Glutamatergic neuron (in vitro differentiated cells): ENCODE data around the gene UBAC2. TPM values are rescaled to one million over a fixed set of nuclear protein-coding genes. Genes with fewer than 3 reads are reported as not detected.

Source experiments
- DNase-seq: peaks from one replicate; pipeline ENCODE4 v3.0.0; 2022
- H3K27ac Mint-ChIP-seq: one replicate; pipeline ENCODE4 v1.8.0; 2020; ENCODE audit warnings: mild to moderate bottlenecking, mixed read lengths, inconsistent platforms; ENCODE audit not compliant: unreplicated experiment
- H3K27me3 Mint-ChIP-seq: one replicate; pipeline ENCODE4 v1.8.0; 2020; ENCODE audit warnings: mild to moderate bottlenecking, moderate library complexity, mixed read lengths, inconsistent platforms; ENCODE audit not compliant: unreplicated experiment
- H3K36me3 Mint-ChIP-seq: one replicate; pipeline ENCODE4 v1.8.0; 2020; ENCODE audit warnings: mild to moderate bottlenecking, mixed read lengths, inconsistent platforms; ENCODE audit not compliant: unreplicated experiment
- H3K4me1 Mint-ChIP-seq: one replicate; pipeline ENCODE4 v1.8.0; 2020; ENCODE audit warnings: mild to moderate bottlenecking, low read depth, mixed read lengths, inconsistent platforms; ENCODE audit not compliant: unreplicated experiment
- H3K4me3 Mint-ChIP-seq: one replicate; pipeline ENCODE4 v1.8.0; 2020; ENCODE audit warnings: mild to moderate bottlenecking, mixed read lengths, inconsistent platforms; ENCODE audit not compliant: unreplicated experiment
- H3K9me3 Mint-ChIP-seq: one replicate; pipeline ENCODE4 v1.8.0; 2020; ENCODE audit warnings: mild to moderate bottlenecking, moderate library complexity, mixed read lengths, inconsistent platforms; ENCODE audit not compliant: unreplicated experiment
- total RNA-seq: library from RNA; stranded (reverse); fragmentation: NEBNext Ultra II Directional; extraction: Animal tissue kit (Norgen Biotek cat#: 25700); gene quantifications from one replicate; pipeline ENCODE4 v1.2.1, GENCODE V29; 2021; ENCODE audit not compliant: unreplicated experiment
- TF ChIP-seq, protein P1 (sequence below): fragments of 200-600 bp; sonication (generic); IDR thresholded peaks from one replicate; pipeline ENCODE4 v1.5.0; 2021; ENCODE audit not compliant: partially characterized antibody, unreplicated experiment

UBAC2 gene
- total RNA-seq, 1 donor from 2014 or later = 33.3 TPM

DNA sequence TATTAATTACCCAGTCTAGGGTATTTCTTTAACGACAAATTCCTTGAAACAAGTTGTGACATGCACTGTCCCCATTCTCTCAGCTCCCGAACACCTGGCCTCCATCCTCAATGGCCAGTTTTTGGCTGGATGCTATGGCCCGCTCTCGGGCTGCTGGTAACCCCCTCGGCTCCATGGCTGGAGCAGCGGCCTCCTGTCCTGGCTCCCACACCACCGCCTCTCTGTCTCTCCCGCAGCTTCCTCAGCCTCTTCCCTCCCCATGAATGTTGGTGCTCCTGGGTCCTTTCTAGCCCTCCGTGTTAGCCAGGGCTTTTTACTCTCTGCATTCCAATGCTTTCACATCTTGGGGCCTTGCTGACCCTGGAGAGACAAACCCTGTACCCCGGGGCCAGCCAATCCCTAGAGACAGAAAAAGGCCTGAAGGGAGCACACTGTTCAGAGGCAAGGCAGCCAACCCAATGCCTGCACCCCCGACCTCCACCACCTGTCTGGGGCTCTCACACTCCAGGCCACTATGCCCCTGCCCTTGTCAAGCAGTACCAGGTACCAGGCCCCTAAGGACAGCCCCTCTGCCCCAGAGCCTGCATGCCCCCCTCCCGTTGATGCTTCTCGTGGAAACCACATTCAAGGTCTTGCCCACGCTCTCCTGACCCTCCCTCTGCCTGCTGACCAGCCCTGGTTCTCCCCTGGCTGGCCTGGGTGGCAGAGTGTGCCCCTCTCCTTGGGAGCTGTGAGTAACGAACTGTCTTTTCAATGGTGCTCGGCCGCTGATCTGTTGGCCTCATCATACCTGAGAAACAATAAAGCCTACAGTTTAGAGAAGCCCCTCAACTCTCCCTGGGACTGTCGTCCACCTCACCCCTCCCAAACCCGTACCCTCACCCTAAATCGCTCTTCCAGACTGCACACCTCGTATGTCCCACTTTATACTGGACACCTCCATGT lies 193.4 kb downstream of the UBAC2 start:
- no peak for DNase-seq
- Mint-ChIP-seq H3K4me1 (no peaks in the 10 kb centered on the region), H3K27ac (no peak overlapping the region), H3K27me3 (peaks cover 4% of the 10 kb centered on the region), H3K4me3 (no peak overlapping the region), H3K36me3 (no peaks in the 10 kb centered on the region), H3K9me3 (peaks cover 3% of the 10 kb centered on the region)
- TF ChIP-seq, protein P1, sequence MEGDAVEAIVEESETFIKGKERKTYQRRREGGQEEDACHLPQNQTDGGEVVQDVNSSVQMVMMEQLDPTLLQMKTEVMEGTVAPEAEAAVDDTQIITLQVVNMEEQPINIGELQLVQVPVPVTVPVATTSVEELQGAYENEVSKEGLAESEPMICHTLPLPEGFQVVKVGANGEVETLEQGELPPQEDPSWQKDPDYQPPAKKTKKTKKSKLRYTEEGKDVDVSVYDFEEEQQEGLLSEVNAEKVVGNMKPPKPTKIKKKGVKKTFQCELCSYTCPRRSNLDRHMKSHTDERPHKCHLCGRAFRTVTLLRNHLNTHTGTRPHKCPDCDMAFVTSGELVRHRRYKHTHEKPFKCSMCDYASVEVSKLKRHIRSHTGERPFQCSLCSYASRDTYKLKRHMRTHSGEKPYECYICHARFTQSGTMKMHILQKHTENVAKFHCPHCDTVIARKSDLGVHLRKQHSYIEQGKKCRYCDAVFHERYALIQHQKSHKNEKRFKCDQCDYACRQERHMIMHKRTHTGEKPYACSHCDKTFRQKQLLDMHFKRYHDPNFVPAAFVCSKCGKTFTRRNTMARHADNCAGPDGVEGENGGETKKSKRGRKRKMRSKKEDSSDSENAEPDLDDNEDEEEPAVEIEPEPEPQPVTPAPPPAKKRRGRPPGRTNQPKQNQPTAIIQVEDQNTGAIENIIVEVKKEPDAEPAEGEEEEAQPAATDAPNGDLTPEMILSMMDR = no peak

DNA sequence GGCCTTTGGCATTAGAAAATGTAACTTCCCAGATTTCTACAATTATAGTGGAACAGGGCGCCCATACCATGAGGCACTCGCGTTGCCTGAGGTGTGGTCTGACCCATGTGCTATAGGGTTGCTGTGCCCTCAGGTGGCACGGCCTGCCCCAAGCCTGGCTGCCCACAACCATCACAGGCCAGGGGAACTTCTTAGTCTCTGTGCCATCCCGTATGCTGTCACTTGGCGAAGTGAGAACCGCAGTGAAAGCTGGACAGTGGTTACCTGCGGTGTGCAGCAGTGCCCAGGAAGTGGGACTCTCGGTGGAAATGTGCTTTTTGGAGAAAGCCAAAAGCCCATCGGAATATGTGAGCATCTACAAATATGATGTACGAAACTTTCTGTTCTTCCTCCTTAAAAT lies 194.8 kb downstream of the UBAC2 start:
- H3K4me1 Mint-ChIP-seq = no peaks in the 10 kb centered on the region
- H3K9me3 Mint-ChIP-seq = peaks cover 8% of the 10 kb centered on the region
- H3K27ac Mint-ChIP-seq = no peak overlapping the region
- TF ChIP-seq, protein P1 = no peak
- no peak for DNase-seq
- peaks cover 4% of the 10 kb centered on the region for H3K27me3 Mint-ChIP-seq
- no peak overlapping the region for H3K4me3 Mint-ChIP-seq
- no peaks in the 10 kb centered on the region for H3K36me3 Mint-ChIP-seq

DNA sequence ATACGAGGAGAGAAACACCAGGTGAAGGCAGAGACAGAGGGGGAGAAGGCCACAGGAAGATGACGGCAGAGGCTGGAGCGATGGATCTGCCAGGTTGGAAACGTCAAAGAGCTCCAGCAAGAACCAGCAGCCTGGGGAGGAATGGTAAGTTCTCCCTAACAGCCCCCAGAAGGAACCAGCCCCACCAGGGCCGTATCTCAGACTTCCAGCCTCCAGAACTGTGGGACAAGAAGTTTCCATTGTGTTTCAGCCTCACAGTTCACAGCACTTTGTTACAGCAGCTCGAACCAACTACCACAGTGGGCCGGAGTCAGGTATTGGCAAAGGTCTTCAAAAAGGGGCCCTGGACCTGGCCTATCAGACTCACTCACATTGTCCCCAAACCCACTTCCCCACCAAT lies 195.8 kb downstream of the UBAC2 start:
- peaks cover 8% of the 10 kb centered on the region for H3K9me3 Mint-ChIP-seq
- H3K36me3 Mint-ChIP-seq = no peaks in the 10 kb centered on the region

DNA sequence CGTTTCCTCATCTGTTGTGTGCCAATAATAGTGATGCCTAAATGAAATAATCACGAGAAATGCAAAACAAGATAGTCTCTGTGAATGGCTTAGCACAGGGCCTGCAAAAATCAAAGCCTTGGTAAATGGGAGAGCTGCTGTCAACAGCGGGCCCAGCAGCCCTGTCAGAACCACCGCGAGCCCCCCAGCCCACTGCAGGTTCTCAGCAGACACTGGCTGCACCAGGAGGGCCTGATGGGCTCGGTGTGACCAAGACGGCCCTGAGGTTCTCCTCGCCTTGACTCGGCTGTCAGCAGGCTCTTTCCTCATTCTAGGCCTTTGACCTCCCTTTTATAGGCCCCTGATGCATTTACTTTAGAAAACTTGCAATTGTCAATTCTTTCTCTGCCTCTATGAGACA lies 197.4 kb downstream of the UBAC2 start:
- DNase-seq = no peak
- H3K4me1 Mint-ChIP-seq = no peaks in the 10 kb centered on the region
- no peaks in the 10 kb centered on the region for H3K36me3 Mint-ChIP-seq
- TF ChIP-seq, protein P1 = no peak
- H3K9me3 Mint-ChIP-seq = peaks cover 8% of the 10 kb centered on the region
- H3K4me3 Mint-ChIP-seq = no peak overlapping the region
- H3K27me3 Mint-ChIP-seq = peaks cover 3% of the 10 kb centered on the region
- no peak overlapping the region for H3K27ac Mint-ChIP-seq

More for the DNA sequence above, 195.8 kb downstream of the UBAC2 start:
- H3K4me1 Mint-ChIP-seq = no peaks in the 10 kb centered on the region
- H3K27me3 Mint-ChIP-seq = peaks cover 4% of the 10 kb centered on the region
- H3K4me3 Mint-ChIP-seq = no peak overlapping the region
- no peak overlapping the region for H3K27ac Mint-ChIP-seq
- no peak for DNase-seq
- TF ChIP-seq, protein P1 = no peak
